ENCODE measurements around the gene MSANTD7.
"Not testable (repeated sequence)": the region's sequence is repeated elsewhere in the genome, so short reads cannot be mapped to it uniquely, and the experiment has no call there.

MSANTD7 gene

GRCh38 chr10:14837003-14837756 lies 926 bp upstream of the MSANTD7 start:
- DNase-seq, result no peak

DNA sequence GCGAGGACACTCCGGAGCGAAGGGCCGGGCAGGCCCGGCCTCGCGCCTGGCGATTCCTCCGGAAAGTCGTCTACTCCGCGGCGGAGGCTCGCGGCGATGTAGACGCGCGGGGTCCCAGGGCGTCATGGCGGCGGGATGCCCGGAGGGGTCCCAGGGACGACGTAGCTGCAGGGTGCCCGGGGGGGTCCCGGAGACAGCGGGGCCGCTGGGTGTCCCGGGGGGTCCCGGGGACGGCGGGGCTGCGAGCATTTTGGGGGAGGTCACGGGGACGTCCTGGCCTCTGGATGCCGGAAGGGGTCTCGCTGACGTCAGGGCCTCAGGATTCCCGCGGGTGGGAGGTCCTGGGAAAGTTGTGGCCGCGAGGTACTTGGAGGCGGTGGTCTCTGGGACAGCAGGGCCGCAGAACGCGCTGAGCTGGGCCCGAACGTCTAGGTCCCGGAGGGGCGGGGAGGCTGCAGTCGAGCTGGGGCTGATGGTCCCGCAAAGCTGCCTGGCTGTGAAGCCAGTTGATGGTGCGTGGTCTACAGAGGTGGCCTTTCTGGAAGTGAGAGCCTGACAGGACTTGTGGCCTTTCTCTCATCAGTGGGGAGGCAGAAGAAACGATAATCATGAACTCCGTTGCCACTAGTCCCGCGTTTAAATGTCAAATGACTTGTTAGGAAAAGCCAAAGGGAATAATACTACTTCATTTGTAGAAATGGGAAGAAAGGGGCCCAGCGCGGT lies 637 bp downstream of the MSANTD7 start:
- DNase-seq, result no peak

GRCh38 chr10:14839305-14839695 lies 1.2 kb downstream of the MSANTD7 start:
- no peak for DNase-seq

GRCh38 chr10:14840178-14840577 lies 2.1 kb downstream of the MSANTD7 start:
- no peak for DNase-seq

DNA sequence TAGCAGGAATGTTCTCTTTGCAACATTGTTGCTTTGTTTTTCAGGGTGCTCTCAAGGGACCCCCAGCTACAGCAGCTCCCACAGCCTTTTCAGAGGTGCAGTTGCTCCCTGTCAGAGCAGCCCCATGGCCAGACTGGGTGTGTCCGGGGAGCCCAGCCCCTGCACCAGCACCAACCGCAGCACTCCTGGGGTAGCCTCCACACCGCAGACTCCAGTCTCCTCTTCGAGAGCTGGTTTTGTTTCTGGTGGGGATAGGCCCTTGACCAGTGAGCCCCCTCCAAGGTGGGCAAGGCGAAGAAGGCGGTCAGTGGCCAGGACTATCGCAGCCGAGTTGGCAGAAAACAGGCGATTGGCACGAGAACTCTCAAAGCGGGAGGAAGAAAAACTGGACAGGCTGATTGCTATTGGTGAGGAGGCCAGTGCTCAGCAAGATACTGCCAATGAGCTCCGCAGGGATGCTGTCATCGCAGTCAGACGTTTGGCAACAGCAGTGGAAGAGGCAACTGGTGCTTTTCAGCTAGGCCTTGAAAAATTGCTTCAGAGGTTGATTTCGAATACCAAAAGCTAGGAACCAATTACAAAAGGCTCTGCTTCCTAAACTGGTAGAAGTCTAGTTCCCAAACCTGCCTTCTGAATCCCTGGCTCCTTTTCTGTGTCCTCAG lies 5.4 kb downstream of the MSANTD7 start:
- no peak for DNase-seq

- DNase-seq, result no peak
Observed at GRCh38 chr10:14844948-14845347, 6.8 kb downstream of the MSANTD7 start.

DNA sequence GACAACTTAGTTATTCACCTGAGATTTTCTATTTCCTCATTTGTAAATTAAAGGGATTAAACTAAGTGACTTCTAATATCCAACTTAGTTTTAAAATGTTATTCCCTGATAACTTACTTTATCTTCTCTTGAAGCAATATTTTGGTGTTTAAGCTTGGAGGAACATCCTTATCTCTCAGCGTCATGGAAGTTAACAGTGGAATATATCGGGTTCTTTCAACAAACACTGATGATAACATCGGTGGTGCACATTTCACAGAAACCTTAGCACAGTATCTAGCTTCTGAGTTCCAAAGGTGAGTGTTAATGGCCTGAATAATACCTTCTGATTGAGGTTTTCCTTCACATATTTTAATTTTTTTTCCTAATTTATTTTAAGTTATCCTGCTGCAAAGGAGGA lies 14.1 kb downstream of the MSANTD7 start:
- no peak for DNase-seq

DNA sequence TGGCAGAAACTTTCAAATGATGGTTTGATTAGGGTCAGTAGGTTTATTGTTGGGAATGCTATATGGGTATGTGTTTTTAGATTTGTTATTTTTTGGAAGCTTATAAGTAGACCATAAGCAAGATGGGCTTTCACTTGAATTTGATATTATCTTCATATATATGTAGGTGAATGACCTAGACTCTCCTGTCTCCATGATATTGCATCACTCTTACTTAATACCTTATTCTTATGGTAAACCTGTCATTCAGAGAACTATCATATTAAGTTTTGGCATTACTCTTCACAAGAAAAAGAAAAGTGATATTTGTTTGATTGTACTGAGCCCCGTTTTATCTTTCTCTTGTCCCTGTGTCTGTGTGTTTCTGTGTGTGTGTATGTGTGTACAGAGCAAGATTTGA lies 17.3 kb downstream of the MSANTD7 start:
- DNase-seq, result no peak

- DNase-seq, result no peak
Observed at GRCh38 chr10:14858338-14858960, 20.3 kb downstream of the MSANTD7 start.

- no peak for DNase-seq
Observed at GRCh38 chr10:14859043-14859442, 20.9 kb downstream of the MSANTD7 start.

DNA sequence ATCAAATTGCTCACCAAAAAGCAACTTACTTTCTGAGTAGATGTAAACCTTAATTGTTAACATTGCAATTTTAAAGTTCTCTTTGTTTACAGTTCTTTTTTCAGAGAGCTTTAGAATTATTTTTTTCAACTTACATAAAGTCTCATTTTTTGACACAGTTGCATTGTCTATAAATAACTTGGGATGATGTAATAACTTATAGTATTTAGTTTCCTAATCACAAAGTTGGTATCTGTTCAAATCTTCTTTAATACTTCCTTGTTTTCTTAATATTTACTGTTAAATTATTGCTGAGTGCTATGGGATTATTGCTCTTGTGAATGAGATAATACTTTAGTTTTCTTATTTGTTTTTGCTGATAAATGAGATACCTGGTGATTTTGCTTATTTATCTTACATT lies 21.7 kb downstream of the MSANTD7 start:
- no peak for DNase-seq

DNA sequence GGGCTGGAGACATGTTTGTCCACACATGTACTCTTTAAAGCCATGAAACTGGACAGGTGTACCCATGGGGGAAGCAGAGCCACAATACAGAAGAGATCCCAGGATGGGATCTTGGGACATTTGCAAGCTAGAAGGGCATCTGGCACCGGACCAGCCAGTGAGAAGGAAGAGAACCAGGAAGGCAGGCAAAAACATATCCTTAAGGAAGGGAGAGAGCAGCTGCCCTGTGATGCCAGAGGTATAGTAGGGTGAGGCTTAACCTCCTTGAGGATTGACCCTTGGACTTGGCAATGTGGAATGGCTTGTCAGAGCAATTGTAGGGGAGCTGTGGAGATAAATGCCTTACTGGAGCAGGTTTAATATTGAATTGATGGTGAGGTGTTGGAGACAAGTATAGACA lies 22.7 kb downstream of the MSANTD7 start:
- no peak for DNase-seq

GRCh38 chr10:14864466-14864865 lies 26.4 kb downstream of the MSANTD7 start:
- DNase-seq, result not testable (repeated sequence)

GRCh38 chr10:14864871-14865270 lies 26.8 kb downstream of the MSANTD7 start:
- DNase-seq, result not testable (repeated sequence)

DNA sequence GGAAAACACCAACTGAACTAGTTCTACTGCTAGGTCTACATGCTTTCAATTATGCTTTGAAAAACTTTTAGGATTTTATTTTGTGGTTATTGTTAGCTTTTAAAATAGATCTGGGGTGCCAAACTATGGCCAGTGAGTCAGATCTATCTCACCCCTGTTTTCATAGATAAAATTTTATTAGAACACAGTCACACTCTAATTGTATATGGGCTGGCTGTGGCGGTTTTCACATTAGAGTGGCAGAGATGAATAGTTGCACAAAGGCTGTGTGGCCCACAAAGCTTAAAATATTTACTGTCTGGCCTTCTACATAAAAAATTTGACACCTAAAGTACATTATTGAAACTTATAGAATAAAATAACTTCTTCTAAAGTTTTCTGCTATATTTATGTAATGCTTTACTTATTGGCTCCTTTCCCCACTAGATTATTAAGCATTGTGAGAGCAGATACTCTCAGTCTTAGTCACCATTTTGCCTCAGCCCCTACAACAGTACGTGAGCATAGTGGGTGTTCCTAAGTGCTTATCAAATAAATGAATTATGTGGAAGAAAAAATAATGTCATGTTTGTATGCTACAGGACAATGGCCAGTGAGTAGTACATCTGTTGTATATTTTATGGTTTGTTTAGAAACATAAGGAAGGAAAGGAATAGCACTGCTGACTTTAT lies 35.1 kb downstream of the MSANTD7 start:
- no peak for DNase-seq

GRCh38 chr10:14875941-14876340 lies 37.8 kb downstream of the MSANTD7 start:
- no peak for DNase-seq

DNA sequence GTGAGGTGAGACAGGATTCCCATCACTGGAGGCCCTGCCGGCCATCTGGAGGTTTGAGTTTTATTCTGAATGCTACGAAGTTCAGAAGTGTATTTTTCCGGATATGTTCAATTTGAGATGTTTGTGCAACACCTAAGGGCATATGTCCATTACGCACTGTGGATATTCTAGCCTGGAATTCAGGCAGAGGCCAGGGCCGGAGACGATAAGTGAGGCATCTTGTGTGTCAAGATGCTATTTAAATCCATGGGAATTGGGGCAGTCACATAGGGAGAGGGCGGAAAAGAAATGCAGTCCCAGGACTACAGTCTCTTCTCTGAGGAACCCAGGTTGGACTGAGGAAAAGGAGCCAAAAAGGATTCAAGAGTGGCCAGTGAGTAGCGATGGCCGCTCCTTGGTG lies 38.7 kb downstream of the MSANTD7 start:
- DNase-seq, result no peak

DNA sequence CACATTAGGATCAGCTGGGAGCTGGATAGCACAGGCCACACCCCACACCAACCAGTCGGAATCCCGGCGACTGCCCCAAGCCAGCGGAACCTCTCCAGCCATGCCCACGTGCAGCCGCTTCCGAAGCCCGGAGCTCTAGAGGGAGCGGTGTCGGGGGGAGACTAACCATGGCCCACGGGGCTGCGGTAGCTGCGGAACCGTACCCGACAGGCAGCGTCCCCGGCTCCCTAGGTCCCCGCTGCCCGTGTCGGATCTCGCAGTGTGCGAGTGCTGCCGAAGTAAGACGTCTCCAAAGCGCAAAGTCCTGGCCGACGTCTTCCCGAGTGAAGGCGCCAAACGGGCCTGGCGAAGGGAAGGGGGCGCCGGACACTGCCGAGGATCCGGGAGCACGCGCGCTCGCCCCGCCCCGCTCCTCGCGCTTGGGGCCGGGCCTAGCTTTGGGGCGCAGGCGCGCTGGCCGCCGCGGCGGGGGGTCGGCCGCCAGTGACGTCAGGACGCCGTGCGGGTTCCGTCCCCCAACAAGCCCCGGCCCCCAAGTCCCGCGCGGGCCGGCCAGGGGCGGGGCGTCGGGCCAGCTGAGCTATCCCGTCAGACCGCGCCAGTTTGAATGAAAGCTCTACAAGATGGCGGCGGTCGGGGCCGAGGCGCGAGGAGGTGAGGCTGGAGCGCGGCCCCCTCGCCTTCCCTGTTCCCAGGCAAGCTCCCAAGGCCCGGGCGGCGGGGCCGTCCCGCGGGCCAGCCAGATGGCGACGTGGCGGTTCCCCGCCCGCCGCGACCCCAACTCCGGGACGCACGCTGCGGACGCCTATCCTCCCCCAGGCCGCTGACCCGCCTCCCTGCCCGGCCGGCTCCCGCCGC lies 40.4 kb downstream of the MSANTD7 start, which contains the start of gene SUV39H2:
Gene SUV39H2, plus strand, starts transcription at position 601 of the 858 bp plus-strand sequence. Its CDS starts 23 bp downstream, at position 624.
- DNase-seq, result peak; percentile 89

DNA sequence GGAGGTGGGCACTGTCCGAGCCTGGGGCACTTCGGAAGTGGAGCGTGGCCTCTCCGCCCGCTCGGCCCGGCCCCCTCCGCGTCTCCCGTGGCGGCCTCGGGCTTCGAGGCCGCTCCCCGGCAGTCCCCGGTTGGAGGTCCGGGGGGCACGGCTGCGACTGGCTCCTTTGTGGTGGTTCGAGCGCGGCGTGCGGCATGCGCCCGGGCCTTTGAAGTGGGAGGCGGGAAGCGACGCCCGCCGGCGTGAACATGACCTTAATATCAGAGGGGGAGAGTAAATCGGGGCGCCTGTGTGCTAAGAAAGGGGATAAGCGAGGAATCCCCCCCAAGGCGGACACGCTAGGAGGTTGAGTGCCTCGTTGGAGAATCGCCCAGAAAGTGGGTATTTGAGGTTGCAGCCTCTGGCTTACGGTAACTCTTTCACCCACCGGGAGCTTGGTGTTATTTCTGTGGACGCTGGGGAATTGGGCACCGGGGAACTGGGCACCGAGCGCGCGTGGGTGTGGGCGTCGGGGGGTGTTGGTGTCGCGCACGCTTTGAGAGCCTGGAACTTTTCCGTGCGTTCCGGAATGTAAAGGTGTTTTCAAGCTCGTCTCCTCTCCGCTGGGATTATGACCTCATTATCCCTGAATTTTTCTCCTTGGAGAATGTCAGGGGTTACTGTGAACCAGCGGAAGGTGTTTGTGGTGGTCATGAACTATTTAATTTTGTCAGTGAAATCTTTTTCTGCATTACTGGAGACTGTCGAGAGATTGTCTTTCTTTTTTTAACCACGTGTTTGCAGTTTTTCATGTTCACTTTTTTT lies 41.2 kb downstream of the MSANTD7 start:
- no peak for DNase-seq

DNA sequence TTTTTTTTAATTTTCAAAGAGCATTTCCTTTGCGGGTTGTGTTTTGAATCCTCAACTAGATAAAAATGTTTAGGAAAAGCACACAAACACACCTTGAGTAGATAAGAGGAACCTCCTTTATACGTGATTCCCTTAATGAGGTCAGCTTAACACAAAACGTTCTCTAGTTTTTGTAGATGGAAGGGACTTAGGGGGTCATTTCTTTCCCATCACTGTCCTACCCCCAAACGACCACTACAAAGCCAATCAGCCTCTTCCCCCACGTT lies 41.8 kb downstream of the MSANTD7 start:
- DNase-seq, result no peak

GRCh38 chr10:14880229-14880628 lies 42.1 kb downstream of the MSANTD7 start:
- DNase-seq, result no peak

Measured in NCI-H1048 (cell line).